A549 (cell line): ENCODE results near the gene CEP78.

Experiments used
- CBX2 ChIP-seq: fragments of 200-600 bp; sonication (generic); IDR thresholded peaks from 2 replicates; pipeline ENCODE4 v1.6.1; 2016; ENCODE audit warnings: low read depth, mild to moderate bottlenecking, borderline replicate concordance
- POLR2A ChIP-seq: IDR thresholded peaks from 2 replicates; pipeline ENCODE4 v1.6.1; 2012; ENCODE audit warnings: mild to moderate bottlenecking, low read length
- TF ChIP-seq, protein P1 (sequence below): fragments of >200 bp; sonication (Bioruptor Twin); formaldehyde crosslinking; IDR thresholded peaks from 3 replicates; pipeline ENCODE4 v1.5.1; 2016
- TF ChIP-seq, protein P2 (sequence below): IDR thresholded peaks from 2 replicates; pipeline ENCODE4 v1.6.1; 2012

DNA sequence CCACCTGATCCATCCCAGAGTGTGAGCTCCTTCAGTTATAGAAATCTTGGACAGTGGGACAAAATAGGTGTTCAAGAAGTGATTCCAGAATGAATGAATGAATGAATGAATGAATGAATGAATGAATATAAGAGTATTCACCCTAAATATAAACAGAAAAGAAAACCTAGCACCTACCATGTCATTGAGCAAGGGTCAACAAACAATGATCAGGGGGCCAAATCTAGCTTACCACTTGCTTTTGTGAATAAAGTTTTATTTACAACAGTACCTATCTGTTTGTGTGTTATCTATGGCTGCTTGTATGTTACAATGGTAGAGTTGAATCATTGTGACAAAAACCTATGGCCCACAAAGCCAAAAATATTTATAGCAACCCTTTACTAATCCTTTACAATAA is 43.9 kb upstream of the CEP78 start:
- TF ChIP-seq, protein P1, sequence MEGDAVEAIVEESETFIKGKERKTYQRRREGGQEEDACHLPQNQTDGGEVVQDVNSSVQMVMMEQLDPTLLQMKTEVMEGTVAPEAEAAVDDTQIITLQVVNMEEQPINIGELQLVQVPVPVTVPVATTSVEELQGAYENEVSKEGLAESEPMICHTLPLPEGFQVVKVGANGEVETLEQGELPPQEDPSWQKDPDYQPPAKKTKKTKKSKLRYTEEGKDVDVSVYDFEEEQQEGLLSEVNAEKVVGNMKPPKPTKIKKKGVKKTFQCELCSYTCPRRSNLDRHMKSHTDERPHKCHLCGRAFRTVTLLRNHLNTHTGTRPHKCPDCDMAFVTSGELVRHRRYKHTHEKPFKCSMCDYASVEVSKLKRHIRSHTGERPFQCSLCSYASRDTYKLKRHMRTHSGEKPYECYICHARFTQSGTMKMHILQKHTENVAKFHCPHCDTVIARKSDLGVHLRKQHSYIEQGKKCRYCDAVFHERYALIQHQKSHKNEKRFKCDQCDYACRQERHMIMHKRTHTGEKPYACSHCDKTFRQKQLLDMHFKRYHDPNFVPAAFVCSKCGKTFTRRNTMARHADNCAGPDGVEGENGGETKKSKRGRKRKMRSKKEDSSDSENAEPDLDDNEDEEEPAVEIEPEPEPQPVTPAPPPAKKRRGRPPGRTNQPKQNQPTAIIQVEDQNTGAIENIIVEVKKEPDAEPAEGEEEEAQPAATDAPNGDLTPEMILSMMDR: no peak
- TF ChIP-seq, protein P2, sequence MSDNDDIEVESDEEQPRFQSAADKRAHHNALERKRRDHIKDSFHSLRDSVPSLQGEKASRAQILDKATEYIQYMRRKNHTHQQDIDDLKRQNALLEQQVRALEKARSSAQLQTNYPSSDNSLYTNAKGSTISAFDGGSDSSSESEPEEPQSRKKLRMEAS: no peak
- TF ChIP-seq CBX2: no peak
- TF ChIP-seq POLR2A: no peak
